ENCODE results near the gene GALNT6.

DNA sequence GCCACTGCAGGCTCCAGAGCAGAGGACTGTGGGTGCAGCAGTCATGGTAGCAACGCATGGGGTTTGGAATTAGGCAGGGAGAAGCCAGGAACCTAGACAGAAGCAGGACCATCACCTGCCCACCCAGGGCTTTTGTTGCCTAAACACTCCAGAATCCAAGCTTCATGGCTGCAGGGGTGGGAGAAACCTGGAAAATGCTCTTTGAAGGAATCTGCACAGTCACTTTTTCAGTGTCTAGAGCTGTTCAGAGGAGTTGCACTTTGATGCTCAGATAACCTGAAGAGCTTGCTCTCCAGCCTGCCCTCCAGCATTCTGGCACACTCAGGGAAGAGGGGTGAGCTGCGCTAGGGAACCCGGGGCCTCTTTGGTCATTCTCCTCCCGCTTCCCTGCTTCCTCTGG, 43.1 kb downstream of the GALNT6 start:
- TF ChIP-seq, protein P1, sequence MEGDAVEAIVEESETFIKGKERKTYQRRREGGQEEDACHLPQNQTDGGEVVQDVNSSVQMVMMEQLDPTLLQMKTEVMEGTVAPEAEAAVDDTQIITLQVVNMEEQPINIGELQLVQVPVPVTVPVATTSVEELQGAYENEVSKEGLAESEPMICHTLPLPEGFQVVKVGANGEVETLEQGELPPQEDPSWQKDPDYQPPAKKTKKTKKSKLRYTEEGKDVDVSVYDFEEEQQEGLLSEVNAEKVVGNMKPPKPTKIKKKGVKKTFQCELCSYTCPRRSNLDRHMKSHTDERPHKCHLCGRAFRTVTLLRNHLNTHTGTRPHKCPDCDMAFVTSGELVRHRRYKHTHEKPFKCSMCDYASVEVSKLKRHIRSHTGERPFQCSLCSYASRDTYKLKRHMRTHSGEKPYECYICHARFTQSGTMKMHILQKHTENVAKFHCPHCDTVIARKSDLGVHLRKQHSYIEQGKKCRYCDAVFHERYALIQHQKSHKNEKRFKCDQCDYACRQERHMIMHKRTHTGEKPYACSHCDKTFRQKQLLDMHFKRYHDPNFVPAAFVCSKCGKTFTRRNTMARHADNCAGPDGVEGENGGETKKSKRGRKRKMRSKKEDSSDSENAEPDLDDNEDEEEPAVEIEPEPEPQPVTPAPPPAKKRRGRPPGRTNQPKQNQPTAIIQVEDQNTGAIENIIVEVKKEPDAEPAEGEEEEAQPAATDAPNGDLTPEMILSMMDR (IDR thresholded peaks at IDR 0.05 in 8 of 11, conservative IDR thresholded peaks at IDR 0.05 in 3 of 11), result no peak
- no peak for TF ChIP-seq POLR2AphosphoS5 (IDR thresholded peaks at IDR 0.05)
